Frontal cortex (tissue), 4 donors: ENCODE measurements around the gene HTRA2. TPM values are rescaled to one million over a fixed set of nuclear protein-coding genes. Genes with fewer than 3 reads are reported as not detected.
A peak's percentile ranks its signal among the peaks of the same experiment; 100 is the strongest.
"Not testable (repeated sequence)": the region's sequence is repeated elsewhere in the genome, so short reads cannot be mapped to it uniquely, and the experiment has no call there.

Experiments used
- DNase-seq, 2 donors: peaks; one replicate each; pipeline ENCODE4 v3.0.0; 2012; ENCODE audit warnings: low spot score in 2 of 2
- FAIRE-seq: peaks from 2 replicates; lab custom pipeline; 2012; peaks lifted over from hg19 to GRCh38; lab: Jason Lieb, UNC
- total RNA-seq: library from RNA; depleted of rRNA; stranded (reverse); fragments of >200 nt; gene quantifications from one replicate; pipeline ENCODE4 v1.2.3, GENCODE V29; 2014
- donor health status: control.
- donor health status: control.
- donor health status: control.

Gene HTRA2
- total RNA-seq = 54.2 TPM

- FAIRE-seq (no peak), DNase-seq (peak; percentile 99)
Observed at GRCh38 chr2:74529357-74530238, at the start of gene HTRA2, which contains the start of gene AUP1. HTRA2 (plus strand) TSS chr2:74529933; CDS start chr2:74530007, 74 bp downstream. AUP1 (minus strand) TSS chr2:74529706; CDS start chr2:74529629, 77 bp downstream.

- FAIRE-seq = no peak
Observed at GRCh38 chr2:74481431-74481830, 48.3 kb upstream of the HTRA2 start.

GRCh38 chr2:74481961-74482800 is 47.6 kb upstream of the HTRA2 start:
- DNase-seq = no peak

More at GRCh38 chr2:74481431-74481830, 48.3 kb upstream of the HTRA2 start:
- no peak for DNase-seq

GRCh38 chr2:74482801-74483674 is 46.7 kb upstream of the HTRA2 start, which contains the start of the genes CCDC142 and TTC31:
CCDC142 (minus strand) TSS chr2:74482998; CDS start chr2:74482837, 161 bp downstream.
TTC31 (plus strand) TSS chr2:74483081; CDS start chr2:74483096, 15 bp downstream.
- DNase-seq (peak; percentile 90 to 93), FAIRE-seq (no peak)

More at GRCh38 chr2:74481961-74482800, 47.6 kb upstream of the HTRA2 start:
- FAIRE-seq = no peak

GRCh38 chr2:74483675-74484164 is 46.0 kb upstream of the HTRA2 start:
- FAIRE-seq, DNase-seq: not testable (repeated sequence)

GRCh38 chr2:74486141-74486540 is 43.6 kb upstream of the HTRA2 start:
- no peak for DNase-seq
- no peak for FAIRE-seq

GRCh38 chr2:74488643-74489481 is 40.9 kb upstream of the HTRA2 start:
- FAIRE-seq = no peak
- DNase-seq = no peak

GRCh38 chr2:74489906-74490305 is 39.8 kb upstream of the HTRA2 start:
- FAIRE-seq (no peak), DNase-seq (no peak)

- no peak for DNase-seq
- no peak for FAIRE-seq
Observed at GRCh38 chr2:74491648-74492544, 37.8 kb upstream of the HTRA2 start.

GRCh38 chr2:74493546-74493945 is 36.2 kb upstream of the HTRA2 start:
- DNase-seq (no peak), FAIRE-seq (no peak)

GRCh38 chr2:74495440-74495839 is 34.3 kb upstream of the HTRA2 start:
- FAIRE-seq = no peak
- no peak for DNase-seq

GRCh38 chr2:74496997-74497776 is 32.5 kb upstream of the HTRA2 start:
- no peak for FAIRE-seq
- DNase-seq = peak in 1 of 2 donors; percentile 31

- FAIRE-seq = no peak
- DNase-seq = no peak
Observed at GRCh38 chr2:74497777-74498499, 31.8 kb upstream of the HTRA2 start.

GRCh38 chr2:74498500-74499266 is 31.1 kb upstream of the HTRA2 start:
- FAIRE-seq (no peak), DNase-seq (peak in 1 of 2 donors; percentile 31)

GRCh38 chr2:74499267-74499939 is 30.3 kb upstream of the HTRA2 start, which contains the start of gene LBX2:
LBX2 (minus strand) TSS chr2:74499603; CDS start chr2:74499537, 66 bp downstream.
- FAIRE-seq = no peak
- DNase-seq = no peak
